Subcutaneous adipose tissue (tissue), 4 donors: ENCODE measurements around the gene IRF8. TPM values are rescaled to one million over a fixed set of nuclear protein-coding genes. Genes with fewer than 3 reads are reported as not detected.

Source experiments
- total RNA-seq, 4 donors: library from RNA; depleted of rRNA; stranded (reverse); fragments of >200 nt; gene quantifications; one replicate each; pipeline ENCODE4 v1.1.0, GENCODE V29; 2016
- TF ChIP-seq, protein P1 (sequence below): fragments of 450-650 bp; IDR thresholded peaks from one replicate; pipeline ENCODE4 v1.5.1; 2016; ENCODE audit warnings: low read depth, mild to moderate bottlenecking, control low read depth, antibody characterized with exemption, moderate library complexity

Gene IRF8
- total RNA-seq, 4 donors from 2014 or later: 40.8 to 156 (median 66.6) TPM

GRCh38 chr16:85862476-85863383 lies 36.2 kb upstream of the IRF8 start:
- TF ChIP-seq, protein P1, sequence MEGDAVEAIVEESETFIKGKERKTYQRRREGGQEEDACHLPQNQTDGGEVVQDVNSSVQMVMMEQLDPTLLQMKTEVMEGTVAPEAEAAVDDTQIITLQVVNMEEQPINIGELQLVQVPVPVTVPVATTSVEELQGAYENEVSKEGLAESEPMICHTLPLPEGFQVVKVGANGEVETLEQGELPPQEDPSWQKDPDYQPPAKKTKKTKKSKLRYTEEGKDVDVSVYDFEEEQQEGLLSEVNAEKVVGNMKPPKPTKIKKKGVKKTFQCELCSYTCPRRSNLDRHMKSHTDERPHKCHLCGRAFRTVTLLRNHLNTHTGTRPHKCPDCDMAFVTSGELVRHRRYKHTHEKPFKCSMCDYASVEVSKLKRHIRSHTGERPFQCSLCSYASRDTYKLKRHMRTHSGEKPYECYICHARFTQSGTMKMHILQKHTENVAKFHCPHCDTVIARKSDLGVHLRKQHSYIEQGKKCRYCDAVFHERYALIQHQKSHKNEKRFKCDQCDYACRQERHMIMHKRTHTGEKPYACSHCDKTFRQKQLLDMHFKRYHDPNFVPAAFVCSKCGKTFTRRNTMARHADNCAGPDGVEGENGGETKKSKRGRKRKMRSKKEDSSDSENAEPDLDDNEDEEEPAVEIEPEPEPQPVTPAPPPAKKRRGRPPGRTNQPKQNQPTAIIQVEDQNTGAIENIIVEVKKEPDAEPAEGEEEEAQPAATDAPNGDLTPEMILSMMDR: no peak

- TF ChIP-seq, protein P1: no peak
Measured at GRCh38 chr16:85863384-85863774, 35.6 kb upstream of the IRF8 start.

- TF ChIP-seq, protein P1: no peak
Measured at GRCh38 chr16:85864965-85865364, 34.0 kb upstream of the IRF8 start.

DNA sequence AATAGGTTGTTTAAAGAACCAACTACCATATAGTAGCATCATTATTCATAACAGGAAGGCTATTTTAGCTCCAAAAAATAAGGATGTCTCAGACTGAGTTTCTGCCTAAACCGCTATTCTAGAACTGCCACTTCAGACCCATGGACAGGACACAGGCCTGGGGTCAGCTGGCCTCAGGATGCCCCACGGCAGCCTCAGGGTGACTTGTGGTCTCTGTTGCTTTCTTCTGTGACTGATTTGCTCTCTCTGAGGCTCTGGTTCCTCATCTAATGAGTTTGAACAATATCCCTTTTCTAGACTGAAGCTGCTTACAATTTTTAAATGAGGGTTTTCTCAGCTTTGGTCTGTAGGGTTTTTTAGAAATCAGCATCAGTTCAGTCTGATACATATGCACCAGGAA lies 31.8 kb upstream of the IRF8 start:
- TF ChIP-seq, protein P1: no peak

- TF ChIP-seq, protein P1: no peak
Measured at GRCh38 chr16:85868495-85868894, 30.5 kb upstream of the IRF8 start.

DNA sequence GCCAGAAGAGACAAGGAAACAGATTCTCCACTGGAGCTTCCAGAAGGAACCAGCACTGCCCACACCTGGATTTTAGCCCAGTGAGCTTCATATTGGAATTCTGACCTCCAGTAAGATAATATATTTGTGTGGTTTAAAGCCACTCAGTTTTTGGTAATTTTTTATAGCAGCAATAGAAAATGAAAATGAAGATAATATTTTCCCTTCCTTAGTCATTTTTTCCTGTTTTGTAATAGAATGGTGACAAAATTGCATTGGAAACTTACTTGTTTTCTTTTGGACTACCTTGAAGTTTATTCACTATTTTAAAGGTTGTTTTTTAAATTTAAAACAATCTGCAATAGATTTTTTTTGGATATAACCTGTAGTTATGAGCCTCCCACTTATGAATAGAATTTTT lies 29.8 kb upstream of the IRF8 start:
- TF ChIP-seq, protein P1: no peak

DNA sequence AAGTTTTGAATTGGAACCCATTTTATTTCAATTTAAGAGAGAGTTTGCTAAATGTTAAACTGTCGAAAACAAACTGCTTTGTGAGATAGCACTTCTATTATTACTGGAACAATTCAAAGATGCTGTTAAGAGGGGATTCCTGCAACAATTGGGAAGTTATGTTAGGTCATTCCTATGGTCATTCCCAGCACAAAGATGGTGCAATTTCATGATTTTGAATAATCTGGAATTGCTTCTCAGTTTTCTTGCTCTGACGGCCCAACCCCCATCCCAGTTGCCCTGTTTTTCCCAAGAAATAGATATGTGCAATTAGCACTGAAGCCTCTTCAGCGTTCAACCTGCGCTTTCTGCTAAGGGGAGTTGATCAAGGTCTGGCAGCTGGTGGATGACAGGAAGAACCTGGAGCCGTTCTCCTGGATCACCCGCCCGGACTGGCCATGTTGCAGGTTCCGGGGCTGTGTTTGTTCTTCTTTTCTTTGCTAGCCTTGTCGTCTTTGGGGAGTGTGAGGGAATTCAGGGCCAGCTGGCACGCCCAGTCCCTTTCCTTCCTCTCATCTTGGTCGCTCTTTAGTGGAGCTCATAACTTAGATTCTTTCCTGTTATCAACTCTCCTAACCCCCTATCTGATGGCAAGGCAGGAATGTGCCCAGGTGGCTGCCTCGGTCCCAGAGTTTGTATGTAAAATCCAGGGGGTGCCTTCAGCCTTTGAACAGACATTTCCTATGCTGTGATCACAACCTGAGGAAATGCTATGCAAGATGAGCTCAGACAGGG lies 29.0 kb upstream of the IRF8 start:
- TF ChIP-seq, protein P1: no peak
